IPS-18c (cell line): ENCODE data around the gene TGM6.

Source experiments
- H3K4me3 ChIP-seq: 2 replicates; pipeline ENCODE4 v1.7.0; 2013; ENCODE audit warnings: low read depth, mild to moderate bottlenecking, low read length, moderate library complexity; ENCODE audit not compliant: insufficient read depth
- H3K9me3 ChIP-seq: one replicate; pipeline ENCODE4 v1.6.1; 2013; ENCODE audit warnings: mild to moderate bottlenecking, low read length, moderate library complexity; ENCODE audit not compliant: control insufficient read depth, insufficient read depth

The TGM6 gene

DNA sequence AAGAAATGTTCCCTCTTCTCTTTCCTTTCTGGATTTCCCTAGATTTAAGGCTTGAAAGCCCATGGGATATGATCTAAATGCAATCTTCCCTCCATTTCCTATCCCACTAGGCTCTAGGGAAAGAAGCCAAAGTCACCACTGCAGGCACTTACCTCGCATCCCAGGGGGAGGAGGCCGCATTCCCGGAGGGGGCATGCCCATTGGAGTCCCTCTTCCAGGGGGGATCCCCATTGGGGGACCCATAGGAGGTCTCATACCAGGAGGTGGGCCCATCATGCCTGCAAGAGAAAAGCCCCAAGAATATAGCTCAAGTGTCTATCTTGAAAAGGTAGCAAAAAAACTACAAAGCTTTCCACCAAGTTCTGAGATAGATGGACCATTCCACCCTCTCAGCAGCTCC lies 81.8 kb downstream of the TGM6 start:
- Histone ChIP-seq H3K4me3 (no peak overlapping the region), H3K9me3 (no peaks in the 10 kb centered on the region)

DNA sequence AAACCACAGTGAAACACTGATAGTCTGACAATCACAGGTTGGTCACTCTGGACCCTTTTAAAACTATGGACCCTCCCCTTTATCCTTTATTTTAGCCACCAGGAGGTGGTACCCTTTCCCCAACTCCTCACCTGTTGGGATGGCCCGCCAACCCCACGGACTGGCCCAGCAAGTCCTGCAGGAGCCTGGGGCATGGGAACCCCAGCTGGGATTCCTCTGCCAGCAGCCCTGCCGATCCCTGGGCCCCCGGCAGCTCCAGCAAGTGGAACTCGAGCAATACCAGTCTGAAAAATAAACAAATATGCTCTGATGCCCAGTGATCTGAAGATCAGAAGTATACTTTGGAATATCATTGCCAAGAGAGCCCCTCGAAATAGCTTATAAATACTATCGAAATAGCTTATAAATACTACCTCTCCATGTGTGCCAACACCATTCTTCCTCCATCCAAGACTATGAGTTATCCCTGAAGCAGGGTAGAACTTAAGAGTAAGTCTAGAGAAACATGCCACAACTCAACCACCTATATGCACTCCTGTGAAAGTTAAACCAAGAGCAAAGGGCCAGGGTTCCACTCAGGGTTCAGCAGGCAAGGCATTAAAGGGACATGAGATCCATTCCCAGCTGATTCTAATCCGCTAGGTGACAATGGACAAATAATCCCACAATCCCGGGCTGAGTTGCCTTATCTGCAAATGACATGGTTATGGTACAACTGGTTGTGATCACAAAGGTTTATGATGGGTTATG lies 83.1 kb downstream of the TGM6 start:
- Histone ChIP-seq H3K4me3 (no peak overlapping the region), H3K9me3 (no peaks in the 10 kb centered on the region)

DNA sequence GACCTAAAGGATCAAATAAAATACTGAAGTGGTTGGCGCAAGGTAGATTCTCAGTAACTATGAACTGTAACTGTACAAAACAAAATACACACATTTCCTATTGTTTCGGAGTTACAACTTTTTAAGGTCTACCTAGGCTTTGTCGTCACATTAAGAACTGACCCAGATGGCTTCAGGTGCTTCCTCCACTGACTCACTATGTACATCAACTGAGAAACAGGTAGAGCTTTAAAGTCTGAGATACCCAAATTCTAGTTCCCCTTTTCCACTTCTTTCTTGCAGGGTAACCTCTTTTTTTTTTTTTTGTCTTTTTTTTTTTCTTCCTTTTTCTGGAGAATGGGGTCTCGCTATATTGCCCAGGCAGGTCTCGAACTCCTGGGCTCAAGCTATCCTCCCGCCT lies 84.4 kb downstream of the TGM6 start:
- H3K4me3 ChIP-seq = no peak overlapping the region
- no peaks in the 10 kb centered on the region for H3K9me3 ChIP-seq

DNA sequence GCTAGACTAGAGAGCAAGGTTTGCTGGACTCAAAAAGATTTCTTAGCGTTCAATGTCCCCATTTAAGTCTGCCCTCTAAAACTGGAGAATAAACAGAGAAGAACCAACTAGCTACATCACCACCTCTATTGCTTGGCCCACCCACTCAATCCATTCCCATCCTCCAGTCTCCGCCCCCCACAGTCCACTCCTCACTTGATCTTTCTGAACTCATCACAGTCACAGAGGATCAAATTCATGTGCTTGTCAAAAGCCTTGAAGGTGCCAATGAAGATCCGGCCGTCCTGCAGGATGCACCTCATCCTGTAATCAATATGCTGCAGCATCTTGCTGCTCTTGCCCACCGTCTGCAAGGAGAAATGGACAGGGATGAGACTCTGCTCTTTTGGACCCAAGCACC lies 86.7 kb downstream of the TGM6 start:
- no peaks in the 10 kb centered on the region for H3K9me3 ChIP-seq
- H3K4me3 ChIP-seq = no peak overlapping the region

DNA sequence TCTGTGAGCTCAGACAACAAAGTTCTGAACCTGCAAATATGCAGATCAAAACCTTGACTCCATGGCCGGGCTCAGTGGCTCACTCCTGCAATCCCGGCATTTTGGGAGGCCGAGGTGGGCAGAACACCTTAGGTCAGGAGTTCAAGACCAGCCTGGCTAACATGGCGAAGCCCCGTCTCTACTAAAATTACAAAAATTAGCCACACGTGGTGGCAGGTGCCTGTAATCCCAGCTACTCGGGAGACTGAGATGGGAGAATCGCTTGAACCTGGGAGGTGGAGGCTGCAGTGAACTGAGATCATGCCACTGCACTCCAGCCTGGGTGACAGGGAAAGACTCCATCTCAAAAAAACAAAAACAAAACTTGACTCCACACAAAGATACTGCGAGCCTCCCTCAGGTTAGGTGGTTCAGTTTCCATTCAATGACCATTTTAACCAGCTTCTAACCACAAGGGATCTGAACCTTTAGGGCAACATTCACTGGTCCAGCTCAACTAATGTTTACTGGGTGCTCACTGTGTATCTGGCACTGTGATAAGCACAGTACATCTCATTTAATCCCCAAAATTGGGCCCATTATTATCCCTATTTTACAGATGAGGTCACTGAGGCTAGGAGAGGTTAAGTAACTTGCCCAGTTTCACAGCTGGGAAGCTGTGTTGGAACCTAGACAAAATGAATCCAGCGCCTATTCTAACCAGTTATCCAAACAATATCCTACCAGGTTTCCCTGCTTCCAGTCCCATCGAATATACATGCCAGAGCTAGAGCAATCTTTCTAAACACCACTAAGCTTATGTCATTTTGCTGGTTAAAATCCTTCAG lies 88.1 kb downstream of the TGM6 start:
- H3K9me3 ChIP-seq = no peaks in the 10 kb centered on the region
- H3K4me3 ChIP-seq = peak overlapping the region; percentile 88

DNA sequence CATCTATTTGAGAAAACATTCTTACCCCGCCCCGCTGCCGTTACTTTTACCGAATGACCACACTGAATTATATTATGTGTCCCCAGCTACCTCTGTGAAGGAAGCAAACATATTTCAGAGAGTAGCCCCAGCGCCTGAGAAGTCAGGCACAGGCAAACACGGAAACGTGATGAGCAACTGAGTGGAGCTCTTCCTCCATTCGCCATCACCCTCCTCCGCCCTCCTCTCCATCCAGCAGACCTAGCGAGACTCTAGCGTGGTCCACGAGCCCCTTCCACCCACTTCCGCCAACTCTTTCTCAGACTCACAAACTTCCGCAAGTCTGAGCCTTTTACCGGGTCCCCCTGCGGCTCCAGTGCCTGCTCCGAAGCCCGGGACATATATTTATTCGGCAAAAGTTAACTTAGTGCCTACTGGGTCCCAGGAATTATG lies 89.3 kb downstream of the TGM6 start:
- Histone ChIP-seq H3K4me3 (peak overlapping the region; percentile 88), H3K9me3 (no peaks in the 10 kb centered on the region)

DNA sequence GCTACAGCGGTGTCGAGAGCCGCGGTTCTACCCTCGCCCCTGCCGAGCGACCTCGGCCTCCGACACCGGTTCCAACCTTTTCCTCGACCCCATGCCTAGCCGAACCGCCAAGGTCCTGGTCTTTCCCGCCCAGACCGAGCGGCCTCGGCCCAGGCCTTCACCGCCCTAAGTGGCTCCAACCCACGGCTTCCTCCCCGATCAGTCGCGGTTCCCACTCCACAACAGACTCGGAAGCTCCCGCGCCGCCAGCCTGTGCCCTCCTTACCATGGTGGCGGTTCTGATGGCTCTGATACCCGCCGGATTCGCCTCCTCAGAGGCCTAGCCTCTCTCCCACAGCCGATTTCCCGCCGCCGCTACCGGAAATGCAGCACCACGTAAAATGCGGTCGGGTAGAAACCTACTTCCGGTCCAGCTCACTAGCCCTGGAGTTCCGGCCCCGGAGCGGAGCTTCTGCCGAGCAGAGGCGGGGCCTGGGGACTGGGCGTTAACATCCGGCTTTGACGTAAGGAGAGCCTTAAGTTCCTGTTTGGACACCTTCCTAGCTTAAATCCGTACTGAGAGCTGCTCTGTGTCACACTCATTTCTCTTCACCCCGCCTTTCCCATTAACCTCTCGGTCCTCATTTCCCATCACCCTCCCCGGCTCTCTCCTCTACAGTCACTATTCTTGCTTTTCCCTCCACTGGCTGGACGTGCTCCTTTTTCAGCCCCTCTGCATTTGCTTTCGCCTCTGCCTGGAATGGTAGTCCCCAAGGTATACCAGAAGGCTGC lies 89.9 kb downstream of the TGM6 start, which contains the start of gene SNRPB:
Gene SNRPB, minus strand, starts transcription at position 367 of the 771 bp plus-strand sequence. Its CDS starts 99 bp downstream, at position 268.
- Histone ChIP-seq H3K9me3 (no peaks in the 10 kb centered on the region), H3K4me3 (peak within 1 kb of the TSS; percentile 88)

DNA sequence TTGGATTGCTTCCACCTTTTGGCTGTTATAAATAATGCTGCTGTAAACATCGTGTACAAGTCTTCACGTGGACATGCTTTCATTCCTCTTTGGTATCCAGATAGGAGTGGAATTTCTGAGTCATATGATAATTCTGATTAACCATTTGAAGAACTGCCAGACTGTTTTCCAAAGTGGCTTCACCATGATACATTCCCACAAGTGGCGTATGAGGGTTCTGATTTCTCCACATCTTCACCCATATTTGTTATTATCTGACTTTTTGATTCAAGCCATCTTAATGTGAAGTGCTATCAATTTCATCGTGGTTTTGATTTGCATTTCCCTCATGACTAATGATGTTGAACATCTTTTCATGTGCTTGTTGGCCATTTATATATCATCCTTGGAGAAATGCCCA lies 92.8 kb downstream of the TGM6 start:
- no peak overlapping the region for H3K4me3 ChIP-seq
- H3K9me3 ChIP-seq = no peaks in the 10 kb centered on the region

DNA sequence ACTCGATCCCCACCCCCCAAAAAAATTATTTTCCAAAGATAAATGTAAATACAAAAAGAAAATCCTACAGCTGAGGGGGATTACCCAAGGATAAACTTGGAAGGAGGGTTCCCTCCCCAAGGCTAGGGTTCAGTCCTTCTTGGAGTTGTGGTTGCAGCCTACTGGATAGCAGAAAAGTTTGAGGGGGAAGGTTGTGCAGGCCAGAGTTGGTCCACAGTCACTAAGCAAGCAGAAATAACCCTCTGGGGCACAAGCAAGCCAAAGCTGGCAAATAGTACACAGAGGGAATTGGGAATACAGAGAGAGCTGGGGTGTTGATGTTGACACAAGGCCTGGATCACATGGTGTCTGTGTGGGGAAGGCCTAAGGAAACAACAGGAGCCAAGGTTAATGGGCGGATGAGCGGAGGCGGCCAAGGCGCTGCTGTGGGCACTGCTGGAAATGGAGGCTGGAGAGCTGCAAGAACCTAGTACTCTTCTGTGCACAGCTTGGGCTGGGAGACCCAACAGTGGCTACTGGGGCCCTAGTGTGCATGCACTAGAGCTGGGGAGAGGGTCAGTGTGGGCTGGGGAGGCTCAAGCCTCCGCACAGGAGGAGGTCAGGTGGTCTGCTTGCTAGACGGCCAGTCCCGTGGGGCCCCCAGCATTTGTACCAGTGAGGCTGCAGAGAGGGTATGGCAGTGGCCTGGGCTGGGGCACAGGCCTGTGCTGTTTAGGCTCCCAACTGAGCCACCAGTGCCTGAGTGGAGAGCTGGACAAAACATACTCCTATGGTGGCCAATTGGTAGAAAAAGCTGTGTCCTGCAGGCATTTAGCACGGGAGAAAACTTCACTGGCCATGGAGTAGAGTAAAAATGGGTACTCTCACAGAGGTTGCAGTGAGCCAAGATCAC lies 95.4 kb downstream of the TGM6 start:
- Histone ChIP-seq H3K9me3 (no peaks in the 10 kb centered on the region), H3K4me3 (no peak overlapping the region)

DNA sequence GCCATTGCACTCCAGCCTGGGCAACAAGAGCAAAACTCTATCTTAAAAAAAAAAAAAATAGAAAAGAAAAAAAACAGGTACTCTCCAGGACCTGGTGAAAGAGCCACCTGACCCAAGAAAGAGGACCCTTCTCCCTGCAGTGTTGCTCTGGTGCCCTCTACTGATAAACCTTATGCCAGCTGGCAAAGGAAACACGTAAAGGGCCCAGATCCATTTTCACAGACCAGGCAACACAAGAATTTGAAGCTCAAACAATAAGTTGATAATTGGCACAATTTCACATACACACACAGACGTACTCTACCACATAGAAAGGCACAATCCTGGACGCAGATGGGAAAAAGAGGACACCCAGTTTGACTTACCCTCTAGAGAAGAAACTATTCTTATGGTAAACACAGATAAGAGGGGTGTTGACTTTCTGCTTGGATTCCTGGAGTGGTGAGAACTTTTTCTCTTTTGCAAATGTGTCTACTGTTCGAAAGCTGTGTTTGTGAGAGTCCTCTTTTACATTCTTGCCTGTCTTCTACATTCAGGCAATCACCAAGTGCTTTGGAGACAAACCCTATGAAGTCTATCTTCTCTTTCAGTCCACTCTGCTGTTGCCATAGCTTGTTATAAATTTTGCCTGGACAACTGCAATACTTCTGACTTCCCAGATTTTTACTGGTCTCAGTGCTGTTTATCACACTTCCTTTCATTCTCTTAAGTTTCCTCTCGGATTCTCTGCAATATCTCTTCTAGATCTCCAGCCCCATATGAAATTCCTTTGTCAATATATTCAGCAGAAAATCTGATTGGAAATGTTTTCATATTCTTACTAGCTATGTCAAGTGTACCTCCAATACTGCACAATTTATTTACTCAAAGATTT lies 96.3 kb downstream of the TGM6 start:
- H3K9me3 ChIP-seq = no peaks in the 10 kb centered on the region
- H3K4me3 ChIP-seq = no peak overlapping the region

DNA sequence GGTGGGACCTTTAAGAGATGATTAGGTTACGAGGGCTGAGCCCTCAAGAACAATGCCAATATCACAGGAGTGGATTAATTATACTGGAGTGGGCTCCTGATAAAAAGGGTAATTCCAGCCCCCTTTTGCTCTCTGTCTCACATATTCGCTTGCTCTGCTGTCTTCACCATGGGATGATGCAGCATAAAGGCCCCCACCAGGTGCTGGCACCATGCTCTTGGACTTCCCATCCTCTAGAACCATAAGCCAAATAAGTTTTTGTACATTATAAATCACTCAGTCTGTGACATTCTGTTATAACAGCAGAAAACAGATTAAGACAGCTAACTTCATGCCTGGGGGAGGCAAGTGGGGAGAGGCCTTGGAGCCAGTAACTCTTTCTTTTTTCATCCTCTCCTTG lies 99.7 kb downstream of the TGM6 start:
- H3K9me3 ChIP-seq = no peaks in the 10 kb centered on the region
- no peak overlapping the region for H3K4me3 ChIP-seq
